GM19438 (cell line): ENCODE data around the gene BID.
"Not testable (repeated sequence)": the region's sequence is repeated elsewhere in the genome, so short reads cannot be mapped to it uniquely, and the experiment has no call there.

ENCODE experiments used
- ATAC-seq: cut with Tn5 transposase; IDR thresholded peaks from one replicate; pipeline ENCODE4 v1.9.1; 2021; ENCODE audit warnings: low read depth; ENCODE audit not compliant: unreplicated experiment

Gene BID

GRCh38 chr22:17712441-17712840, 61.8 kb downstream of the BID start:
- no peak for ATAC-seq

GRCh38 chr22:17710023-17710422, 64.2 kb downstream of the BID start:
- ATAC-seq: no peak

GRCh38 chr22:17707526-17707925, 66.7 kb downstream of the BID start:
- no peak for ATAC-seq

DNA sequence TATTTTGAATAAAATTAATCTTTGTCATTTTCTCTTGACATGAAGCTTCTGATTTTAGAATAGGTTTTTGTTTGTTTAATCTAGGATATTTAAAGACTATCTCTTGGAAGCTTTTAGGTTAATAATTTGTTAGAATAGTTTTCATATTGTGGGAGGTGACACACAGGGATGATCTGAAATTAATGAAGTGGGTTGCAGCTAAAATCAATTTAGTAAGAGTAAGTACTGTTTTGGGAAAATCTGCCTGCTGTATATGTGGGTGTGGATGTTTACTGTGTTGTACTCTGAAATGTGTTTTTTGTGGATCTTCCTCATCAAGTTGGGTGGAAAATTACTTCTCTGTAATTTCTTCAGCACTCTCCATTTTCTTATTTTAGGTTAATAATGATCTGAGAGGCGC, 67.3 kb downstream of the BID start:
- ATAC-seq: no peak

DNA sequence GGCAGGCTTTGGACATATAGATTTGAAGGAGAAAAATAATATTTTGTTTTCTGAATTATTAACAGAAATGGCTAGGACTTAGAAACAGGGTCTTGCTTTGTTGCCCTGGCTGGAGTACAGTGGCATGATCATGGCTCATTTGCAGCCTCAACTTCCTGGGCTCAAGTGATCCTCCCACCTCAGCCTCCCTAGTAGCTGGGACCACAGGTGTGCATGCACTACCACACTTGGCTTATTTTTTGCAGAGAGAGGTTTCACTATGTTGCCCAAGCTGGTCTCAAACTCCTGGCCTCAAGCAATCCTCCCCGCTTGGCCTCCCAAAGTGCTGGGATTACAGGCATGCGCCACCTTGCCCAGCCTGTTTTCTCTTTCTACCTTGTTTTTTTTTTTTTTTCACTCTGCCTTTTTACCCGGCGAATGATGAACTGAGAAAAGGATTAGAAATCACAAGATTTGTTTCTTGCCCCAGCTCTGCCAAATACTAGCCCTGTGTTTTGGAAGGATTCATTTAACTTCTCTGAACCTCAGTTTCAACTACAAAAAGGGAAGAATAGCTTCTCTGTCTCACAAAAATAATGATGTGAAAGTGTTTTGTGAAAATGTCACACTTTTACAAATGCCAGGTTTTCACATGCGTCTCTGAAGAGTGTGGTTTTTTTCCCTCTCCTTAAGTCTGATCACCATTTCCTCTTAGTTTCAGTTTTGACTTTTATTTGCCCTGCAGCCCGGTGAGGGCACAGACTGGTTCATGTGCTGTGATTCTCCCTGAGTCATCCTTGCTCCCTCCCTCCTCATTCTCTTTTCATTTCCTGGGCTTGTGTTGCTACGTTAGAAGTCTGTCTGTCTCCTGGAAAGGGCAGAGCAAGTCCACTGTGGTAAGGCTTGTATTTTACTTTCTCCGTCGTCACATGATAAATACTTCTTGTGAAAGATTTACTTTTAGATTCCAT, 68.0 kb downstream of the BID start:
- ATAC-seq: peak; percentile 76

DNA sequence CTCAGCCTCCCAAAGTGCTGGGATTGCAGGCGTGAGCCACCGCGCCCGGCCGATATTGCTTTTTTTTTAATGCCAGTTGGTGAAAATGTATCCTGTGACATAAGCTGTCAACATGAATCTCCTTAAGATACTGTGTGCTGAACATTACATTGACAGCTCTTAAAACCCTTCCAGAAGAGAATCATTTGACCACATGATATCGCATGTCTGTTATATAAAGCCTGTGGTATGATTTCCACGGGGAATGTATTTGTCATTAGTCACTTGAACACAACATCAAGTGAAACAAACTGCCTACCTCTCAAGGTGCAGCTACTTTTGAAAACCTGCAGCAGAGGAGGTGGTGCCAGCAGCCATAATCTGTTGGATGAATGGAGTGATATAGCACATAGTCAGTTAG, 68.7 kb downstream of the BID start:
- ATAC-seq: no peak

GRCh38 chr22:17703811-17704210, 70.5 kb downstream of the BID start:
- ATAC-seq: no peak

DNA sequence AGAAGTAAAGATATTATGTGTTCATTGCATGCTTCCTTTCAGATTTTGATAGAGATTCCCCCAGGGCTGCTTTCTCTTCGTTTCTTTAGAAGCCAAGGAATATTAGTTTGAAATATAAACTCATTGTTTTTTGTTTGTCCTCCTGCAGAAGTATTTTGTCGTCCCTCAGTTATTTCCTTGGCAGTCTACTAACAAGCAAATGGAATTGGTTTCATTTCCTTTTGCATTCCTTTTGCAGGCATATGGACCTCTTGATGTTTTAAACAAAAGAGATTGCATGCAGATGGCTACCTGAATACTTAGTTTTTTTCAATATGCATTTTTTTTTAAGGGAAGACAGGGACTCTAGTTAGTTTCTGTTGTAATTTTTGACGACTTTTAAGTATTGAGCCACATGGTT, 73.5 kb downstream of the BID start:
- no peak for ATAC-seq

GRCh38 chr22:17699696-17700340, 74.5 kb downstream of the BID start:
- ATAC-seq: no peak

- ATAC-seq: no peak
Measured at GRCh38 chr22:17698948-17699347, 75.3 kb downstream of the BID start.

- not testable (repeated sequence) for ATAC-seq
Measured at GRCh38 chr22:17698276-17698675, 76.0 kb downstream of the BID start.

- ATAC-seq: not testable (repeated sequence)
Measured at GRCh38 chr22:17697196-17697595, 77.1 kb downstream of the BID start.

- ATAC-seq: no peak
Measured at GRCh38 chr22:17695986-17696385, 78.3 kb downstream of the BID start.

- ATAC-seq: no peak
Measured at GRCh38 chr22:17694752-17695151, 79.5 kb downstream of the BID start.

DNA sequence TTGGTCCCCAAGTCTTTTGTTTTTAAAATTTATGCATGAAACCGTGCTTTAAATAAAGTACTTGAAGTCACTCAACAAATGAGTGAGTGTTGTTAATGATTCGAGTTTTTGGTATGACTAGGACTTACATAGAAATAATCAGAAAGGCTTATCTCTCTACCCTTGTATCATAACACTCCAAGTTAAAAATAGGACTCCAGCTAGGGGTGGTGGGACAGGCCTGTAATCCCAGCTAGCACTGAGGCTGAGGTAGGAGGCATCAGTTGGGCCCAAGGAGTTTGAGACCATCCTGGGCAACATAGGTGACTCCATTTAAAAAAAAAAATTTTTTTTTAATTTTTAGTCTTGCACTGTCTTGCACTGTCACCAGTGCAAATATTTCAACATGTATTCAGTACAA, 80.1 kb downstream of the BID start:
- ATAC-seq: no peak

DNA sequence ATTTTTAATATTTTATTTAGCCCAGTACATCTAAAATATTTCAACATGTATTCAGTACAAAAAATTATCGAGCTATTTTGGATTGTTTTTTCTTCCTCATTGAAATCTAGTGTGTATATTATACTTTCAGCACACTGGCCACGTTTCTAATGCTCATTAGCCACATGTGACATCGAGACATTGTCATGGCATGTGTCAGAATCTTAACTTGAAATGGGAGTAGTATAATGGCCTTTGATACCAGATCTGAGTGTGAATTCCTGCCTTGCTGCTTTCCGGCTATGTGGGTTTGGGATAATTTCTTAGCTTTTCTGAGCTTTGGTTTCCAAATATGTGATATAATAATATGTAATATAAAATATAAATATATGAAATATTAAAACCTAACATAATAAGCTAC, 81.4 kb downstream of the BID start:
- ATAC-seq: no peak

GRCh38 chr22:17684245-17684644, 90.0 kb downstream of the BID start:
- no peak for ATAC-seq
